ENCODE measurements around the gene CHSY3.

CHSY3 gene

DNA sequence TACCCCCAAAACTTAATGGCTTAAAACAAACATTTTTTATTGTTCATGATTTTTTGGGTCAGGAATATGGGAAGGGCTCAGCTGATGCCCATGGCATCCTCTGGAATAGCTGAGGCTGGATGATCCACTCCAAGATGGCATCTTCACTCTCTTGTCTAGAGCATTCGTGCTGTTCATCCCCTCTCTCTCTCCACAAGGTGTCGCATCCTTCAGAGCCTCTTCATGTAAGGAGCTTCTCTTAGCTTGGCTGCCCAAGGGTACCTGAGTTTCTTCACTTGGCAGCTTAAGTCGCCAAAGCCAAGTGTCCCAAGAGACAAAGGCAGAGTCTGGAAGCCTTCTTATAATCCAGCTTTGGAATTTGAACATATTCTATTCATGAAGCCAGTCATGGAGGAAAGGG, 294.7 kb downstream of the CHSY3 start:
- TF ChIP-seq CREB1 (IDR thresholded peaks at IDR 0.05; ENCODE audit: low read depth) (no peak), MAX (IDR thresholded peaks at IDR 0.05) (no peak), TAF1 (IDR thresholded peaks at IDR 0.05; ENCODE audit: low read depth) (no peak), EGR1 (IDR thresholded peaks at IDR 0.05) (no peak), CEBPB (IDR thresholded peaks at IDR 0.05) (no peak), TEAD4 (IDR thresholded peaks at IDR 0.05) (no peak), NFIC (IDR thresholded peaks at IDR 0.05) (no peak), FOXM1 (IDR thresholded peaks at IDR 0.05; ENCODE audit: borderline replicate concordance, low read depth) (no peak), RAD21 (IDR thresholded peaks at IDR 0.05; ENCODE audit: low read depth) (no peak), TCF12 (IDR thresholded peaks at IDR 0.05; ENCODE audit: low read depth) (no peak)
- TF ChIP-seq, protein P1, sequence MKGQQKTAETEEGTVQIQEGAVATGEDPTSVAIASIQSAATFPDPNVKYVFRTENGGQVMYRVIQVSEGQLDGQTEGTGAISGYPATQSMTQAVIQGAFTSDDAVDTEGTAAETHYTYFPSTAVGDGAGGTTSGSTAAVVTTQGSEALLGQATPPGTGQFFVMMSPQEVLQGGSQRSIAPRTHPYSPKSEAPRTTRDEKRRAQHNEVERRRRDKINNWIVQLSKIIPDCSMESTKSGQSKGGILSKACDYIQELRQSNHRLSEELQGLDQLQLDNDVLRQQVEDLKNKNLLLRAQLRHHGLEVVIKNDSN (IDR thresholded peaks at IDR 0.05): no peak
- TF ChIP-seq, protein P2, sequence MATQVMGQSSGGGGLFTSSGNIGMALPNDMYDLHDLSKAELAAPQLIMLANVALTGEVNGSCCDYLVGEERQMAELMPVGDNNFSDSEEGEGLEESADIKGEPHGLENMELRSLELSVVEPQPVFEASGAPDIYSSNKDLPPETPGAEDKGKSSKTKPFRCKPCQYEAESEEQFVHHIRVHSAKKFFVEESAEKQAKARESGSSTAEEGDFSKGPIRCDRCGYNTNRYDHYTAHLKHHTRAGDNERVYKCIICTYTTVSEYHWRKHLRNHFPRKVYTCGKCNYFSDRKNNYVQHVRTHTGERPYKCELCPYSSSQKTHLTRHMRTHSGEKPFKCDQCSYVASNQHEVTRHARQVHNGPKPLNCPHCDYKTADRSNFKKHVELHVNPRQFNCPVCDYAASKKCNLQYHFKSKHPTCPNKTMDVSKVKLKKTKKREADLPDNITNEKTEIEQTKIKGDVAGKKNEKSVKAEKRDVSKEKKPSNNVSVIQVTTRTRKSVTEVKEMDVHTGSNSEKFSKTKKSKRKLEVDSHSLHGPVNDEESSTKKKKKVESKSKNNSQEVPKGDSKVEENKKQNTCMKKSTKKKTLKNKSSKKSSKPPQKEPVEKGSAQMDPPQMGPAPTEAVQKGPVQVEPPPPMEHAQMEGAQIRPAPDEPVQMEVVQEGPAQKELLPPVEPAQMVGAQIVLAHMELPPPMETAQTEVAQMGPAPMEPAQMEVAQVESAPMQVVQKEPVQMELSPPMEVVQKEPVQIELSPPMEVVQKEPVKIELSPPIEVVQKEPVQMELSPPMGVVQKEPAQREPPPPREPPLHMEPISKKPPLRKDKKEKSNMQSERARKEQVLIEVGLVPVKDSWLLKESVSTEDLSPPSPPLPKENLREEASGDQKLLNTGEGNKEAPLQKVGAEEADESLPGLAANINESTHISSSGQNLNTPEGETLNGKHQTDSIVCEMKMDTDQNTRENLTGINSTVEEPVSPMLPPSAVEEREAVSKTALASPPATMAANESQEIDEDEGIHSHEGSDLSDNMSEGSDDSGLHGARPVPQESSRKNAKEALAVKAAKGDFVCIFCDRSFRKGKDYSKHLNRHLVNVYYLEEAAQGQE (IDR thresholded peaks at IDR 0.05; ENCODE audit: low read depth): no peak

DNA sequence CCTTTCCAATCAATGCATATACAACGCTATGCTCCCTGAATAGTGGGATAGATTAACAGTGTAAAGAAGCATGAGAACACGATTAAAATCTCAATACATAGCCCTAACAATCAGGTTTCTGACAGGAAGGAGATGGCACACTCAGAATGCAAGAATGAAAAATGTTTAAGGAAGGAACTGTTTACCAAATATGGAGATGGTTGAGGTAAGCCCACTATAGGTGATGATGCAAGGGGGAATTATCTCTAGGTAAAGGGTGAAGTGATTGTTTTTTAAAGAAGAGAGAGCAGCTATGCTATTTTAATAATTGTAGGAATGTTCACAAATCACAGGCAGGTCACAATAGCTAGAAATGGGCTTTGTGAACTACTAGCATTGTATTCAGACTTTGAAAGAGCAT, 302.4 kb downstream of the CHSY3 start:
- TF ChIP-seq TAF1 (IDR thresholded peaks at IDR 0.05; ENCODE audit: low read depth) (no peak), ZBTB7A (IDR thresholded peaks at IDR 0.05; ENCODE audit: low read depth) (no peak), TEAD4 (IDR thresholded peaks at IDR 0.05) (no peak), MAX (IDR thresholded peaks at IDR 0.05) (no peak), FOXM1 (IDR thresholded peaks at IDR 0.05; ENCODE audit: borderline replicate concordance, low read depth) (no peak), NFIC (IDR thresholded peaks at IDR 0.05) (no peak)
- TF ChIP-seq, protein P1 (IDR thresholded peaks at IDR 0.05): no peak

- TF ChIP-seq MAX (IDR thresholded peaks at IDR 0.05) (no peak), TCF12 (IDR thresholded peaks at IDR 0.05; ENCODE audit: low read depth) (no peak), EP300 (IDR thresholded peaks at IDR 0.05; ENCODE audit: borderline replicate concordance) (no peak), YY1 (IDR thresholded peaks at IDR 0.05; ENCODE audit: low read depth) (no peak), RAD21 (IDR thresholded peaks at IDR 0.05; ENCODE audit: low read depth) (no peak), EGR1 (IDR thresholded peaks at IDR 0.05) (no peak), CEBPB (IDR thresholded peaks at IDR 0.05) (no peak), CREB1 (IDR thresholded peaks at IDR 0.05; ENCODE audit: low read depth) (no peak), NFIC (IDR thresholded peaks at IDR 0.05) (no peak), TAF1 (IDR thresholded peaks at IDR 0.05; ENCODE audit: low read depth) (no peak), FOXM1 (IDR thresholded peaks at IDR 0.05; ENCODE audit: borderline replicate concordance, low read depth) (no peak), TEAD4 (IDR thresholded peaks at IDR 0.05) (no peak), ZBTB7A (IDR thresholded peaks at IDR 0.05; ENCODE audit: low read depth) (no peak)
- TF ChIP-seq, protein P1 (IDR thresholded peaks at IDR 0.05): no peak
- TF ChIP-seq, protein P2 (IDR thresholded peaks at IDR 0.05; ENCODE audit: low read depth): no peak
Observed at GRCh38 chr5:130213607-130214006, 309.3 kb downstream of the CHSY3 start.

DNA sequence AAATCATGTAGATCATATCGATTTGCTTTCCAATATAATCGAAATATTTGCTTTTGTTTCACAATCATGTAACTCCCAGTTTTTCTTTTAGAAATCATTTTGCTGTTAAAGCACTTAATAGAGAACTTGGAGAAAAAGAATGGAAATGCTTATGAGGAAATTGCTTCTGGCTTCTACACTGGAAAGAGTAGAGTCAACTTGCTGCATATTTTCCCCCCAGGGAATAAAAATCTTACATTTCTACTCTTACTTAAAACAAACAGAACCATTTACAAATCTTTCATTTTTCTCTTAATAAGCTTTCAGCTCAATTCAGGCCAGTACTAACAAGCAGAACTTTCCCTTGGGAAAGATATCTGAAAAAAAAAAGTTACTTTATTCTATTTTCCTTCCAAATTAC, 312.0 kb downstream of the CHSY3 start:
- TF ChIP-seq, protein P2 (IDR thresholded peaks at IDR 0.05; ENCODE audit: low read depth): no peak
- no peak for TF ChIP-seq EGR1 (IDR thresholded peaks at IDR 0.05)
- TF ChIP-seq, protein P1 (IDR thresholded peaks at IDR 0.05): no peak
- no peak for TF ChIP-seq EP300 (IDR thresholded peaks at IDR 0.05; ENCODE audit: borderline replicate concordance)
- TF ChIP-seq RAD21 (IDR thresholded peaks at IDR 0.05; ENCODE audit: low read depth): no peak
- TF ChIP-seq TAF1 (IDR thresholded peaks at IDR 0.05; ENCODE audit: low read depth): no peak
- TF ChIP-seq TEAD4 (IDR thresholded peaks at IDR 0.05): no peak
- no peak for TF ChIP-seq CEBPB (IDR thresholded peaks at IDR 0.05)

Data from Ishikawa (cell line).